Smooth muscle cell (in vitro differentiated cells): ENCODE results near the gene DIS3L2. TPM values are rescaled to one million over a fixed set of nuclear protein-coding genes. Genes with fewer than 3 reads are reported as not detected.

ENCODE experiments used
- DNase-seq: peaks from one replicate; lab custom pipeline; 2025; ENCODE audit not compliant: unreplicated experiment; lab: John Stamatoyannopoulos, UW
- H2AFZ ChIP-seq: fragments of 200-600 bp; sonication (generic); 2 replicates; pipeline ENCODE4 v1.6.0; 2016; ENCODE audit warnings: antibody characterized with exemption, low read depth, mild to moderate bottlenecking
- H3F3A ChIP-seq: fragments of 200-600 bp; sonication (generic); 2 replicates; pipeline ENCODE4 v1.6.0; 2017; ENCODE audit warnings: antibody characterized with exemption, low read depth
- H3K27ac ChIP-seq: fragments of 200-600 bp; sonication (generic); 2 replicates; pipeline ENCODE4 v1.5.1; 2016; ENCODE audit warnings: low read depth, mild to moderate bottlenecking
- H3K27me3 ChIP-seq: fragments of 200-600 bp; sonication (generic); 2 replicates; pipeline ENCODE4 v1.6.1; 2016; ENCODE audit warnings: low read depth, mild to moderate bottlenecking
- H3K36me3 ChIP-seq: fragments of 200-600 bp; sonication (generic); 2 replicates; pipeline ENCODE4 v1.5.1; 2016; ENCODE audit warnings: low read depth
- H3K4me1 ChIP-seq: fragments of 200-600 bp; sonication (generic); 2 replicates; pipeline ENCODE4 v1.5.1; 2016; ENCODE audit warnings: low read depth
- H3K4me2 ChIP-seq: fragments of 200-600 bp; sonication (generic); 2 replicates; pipeline ENCODE4 v1.6.0; 2016; ENCODE audit warnings: mild to moderate bottlenecking
- H3K4me3 ChIP-seq: fragments of 200-600 bp; sonication (generic); 2 replicates; pipeline ENCODE4 v1.5.1; 2016; ENCODE audit warnings: mild to moderate bottlenecking
- H3K79me2 ChIP-seq: fragments of 200-600 bp; sonication (generic); 2 replicates; pipeline ENCODE4 v1.6.0; 2016; ENCODE audit warnings: low read depth, mild to moderate bottlenecking
- H3K9ac ChIP-seq: fragments of 200-600 bp; sonication (generic); 2 replicates; pipeline ENCODE4 v1.6.0; 2016; ENCODE audit warnings: low read depth
- H3K9me3 ChIP-seq: fragments of 200-600 bp; sonication (generic); replicated peaks from 2 replicates; pipeline ENCODE4 v1.5.1; 2016; ENCODE audit warnings: low read depth
- H4K20me1 ChIP-seq: fragments of 200-600 bp; sonication (generic); 2 replicates; pipeline ENCODE4 v1.6.0; 2016; ENCODE audit warnings: low read depth
- CTCF ChIP-seq: fragments of 200-600 bp; sonication (generic); IDR thresholded peaks from 2 replicates; pipeline ENCODE4 v1.5.1; 2017; ENCODE audit warnings: borderline replicate concordance, mild to moderate bottlenecking, antibody characterized with exemption; ENCODE audit not compliant: insufficient read depth, poor library complexity, severe bottlenecking
- WGBS: methylation state at CpG from one replicate; pipeline ENCODE4 v1.1.7; 2016; ENCODE audit warnings: low lambda C conversion rate; 5-methylcytosine and 5-hydroxymethylcytosine counted together
- polyA plus RNA-seq: library from polyadenylated mRNA; unstranded; fragments of >200 nt; fragmentation: Nextera tagmentation; extraction: Ambion mirVana; gene quantifications from 2 replicates; pipeline ENCODE4 v1.2.1, GENCODE V29; 2016
- total RNA-seq: library from RNA; depleted of rRNA; stranded (reverse); fragments of >200 nt; gene quantifications from 2 replicates; pipeline ENCODE4 v1.2.3, GENCODE V29; 2014

The DIS3L2 gene
- total and polyA plus RNA-seq, 2 experiments from 2014 or later = 11.4 to 25.2 TPM

DNA sequence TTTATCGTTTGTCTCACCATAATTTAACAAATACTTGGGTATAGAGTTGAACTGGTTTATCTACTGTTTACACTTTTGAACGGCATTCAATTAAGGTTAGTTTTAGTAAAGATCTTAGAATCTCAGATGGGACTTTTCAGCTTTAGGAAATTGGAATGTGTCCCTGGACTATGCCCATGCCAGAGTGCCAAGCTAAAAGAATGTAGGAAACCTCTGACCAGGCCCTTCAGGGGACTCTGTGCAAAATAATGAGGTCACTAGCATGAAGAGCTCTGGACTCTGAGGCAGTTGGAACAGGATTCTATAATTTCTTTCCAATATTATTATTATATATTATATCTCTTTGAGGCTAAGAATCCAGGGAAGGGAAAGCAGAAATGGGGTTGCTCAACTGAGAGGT lies 13.5 kb downstream of the DIS3L2 start:
- 92% methylated on average over 2 of the region's 2 CpGs for WGBS
- H3K27ac ChIP-seq = no peak overlapping the region
- peaks cover 26% of the 10 kb centered on the region for H3K79me2 ChIP-seq
- H3K9me3 ChIP-seq = no peaks in the 10 kb centered on the region
- no peak overlapping the region for H3K9ac ChIP-seq
- no peak for DNase-seq
- H3K4me1 ChIP-seq = no peaks in the 10 kb centered on the region
- peaks cover 38% of the 10 kb centered on the region for H4K20me1 ChIP-seq
- TF ChIP-seq CTCF = no peak
- no peak overlapping the region for H3K4me2 ChIP-seq
- no peak overlapping the region for H3K4me3 ChIP-seq
- H3K27me3 ChIP-seq = no peaks in the 10 kb centered on the region
- no peaks in the 10 kb centered on the region for H3K36me3 ChIP-seq
- no peak overlapping the region for H2AFZ ChIP-seq
- H3F3A ChIP-seq = no peaks in the 10 kb centered on the region

DNA sequence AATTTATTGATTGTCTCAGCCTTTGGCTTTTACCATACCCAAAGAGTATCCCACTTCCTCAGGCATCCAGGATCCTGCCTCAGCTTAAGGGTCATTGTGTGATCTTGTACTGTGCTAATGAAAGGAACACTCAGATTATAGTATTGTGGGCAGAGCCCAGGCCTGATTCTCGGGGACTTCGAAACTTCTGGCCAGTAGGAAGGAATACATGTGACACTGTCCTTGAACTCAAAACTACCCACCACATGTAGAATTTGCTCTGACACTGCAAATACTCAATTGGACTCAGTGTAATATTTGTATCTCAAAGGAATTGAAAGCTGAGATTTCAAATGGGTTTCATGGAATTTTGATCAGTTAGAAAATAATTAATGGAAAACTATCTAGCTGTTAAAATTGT lies 15.9 kb downstream of the DIS3L2 start:
- 100% methylated on average over 2 of the region's 2 CpGs for WGBS

DNA sequence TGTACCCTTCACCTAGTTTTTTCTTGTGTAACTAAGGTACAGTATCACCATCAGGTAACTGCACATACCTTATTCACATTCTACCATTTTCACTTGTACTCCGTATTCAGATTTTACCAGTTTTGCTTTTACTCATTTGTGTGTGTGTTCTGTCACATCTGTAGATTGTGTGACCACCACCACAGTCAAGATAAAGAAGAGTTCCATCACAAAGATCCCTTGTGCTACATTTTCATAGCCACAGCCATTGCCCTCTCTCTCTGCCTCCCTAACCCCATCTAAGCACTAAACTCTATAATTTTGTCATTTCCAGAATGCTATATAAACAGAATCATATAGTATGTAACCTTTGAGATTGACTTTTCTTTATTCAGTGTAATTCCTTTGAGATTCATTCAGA lies 23.5 kb downstream of the DIS3L2 start:
- H3F3A ChIP-seq = no peaks in the 10 kb centered on the region
- no peak for DNase-seq
- 0% methylated on average over 1 of the region's 1 CpG for WGBS
- H3K27me3 ChIP-seq = no peaks in the 10 kb centered on the region
- H3K27ac ChIP-seq = no peak overlapping the region
- no peaks in the 10 kb centered on the region for H3K4me1 ChIP-seq
- peaks cover 76% of the 10 kb centered on the region for H4K20me1 ChIP-seq
- no peak for TF ChIP-seq CTCF
- H2AFZ ChIP-seq = no peak overlapping the region
- no peak overlapping the region for H3K4me2 ChIP-seq
- no peak overlapping the region for H3K9ac ChIP-seq
- H3K9me3 ChIP-seq = no peaks in the 10 kb centered on the region
- peaks cover 44% of the 10 kb centered on the region for H3K79me2 ChIP-seq
- H3K36me3 ChIP-seq = no peaks in the 10 kb centered on the region
- no peak overlapping the region for H3K4me3 ChIP-seq

More for the DNA sequence above, 15.9 kb downstream of the DIS3L2 start:
- Histone ChIP-seq H3K4me1 (no peaks in the 10 kb centered on the region), H3F3A (no peaks in the 10 kb centered on the region), H3K9ac (no peak overlapping the region), H3K4me2 (no peak overlapping the region), H3K4me3 (no peak overlapping the region), H2AFZ (no peak overlapping the region), H3K27ac (no peak overlapping the region), H4K20me1 (peaks cover 57% of the 10 kb centered on the region), H3K79me2 (peaks cover 27% of the 10 kb centered on the region), H3K36me3 (no peaks in the 10 kb centered on the region), H3K9me3 (no peaks in the 10 kb centered on the region), H3K27me3 (no peaks in the 10 kb centered on the region)
- TF ChIP-seq CTCF = no peak
- no peak for DNase-seq

- no peaks in the 10 kb centered on the region for H3F3A ChIP-seq
- no peak for DNase-seq
- no peak overlapping the region for H2AFZ ChIP-seq
- H3K4me3 ChIP-seq = no peak overlapping the region
- 59% methylated on average over 8 of the region's 8 CpGs for whole genome bisulfite sequencing
- H3K36me3 ChIP-seq = no peaks in the 10 kb centered on the region
- H3K27me3 ChIP-seq = no peaks in the 10 kb centered on the region
- no peak for TF ChIP-seq CTCF
- peaks cover 51% of the 10 kb centered on the region for H3K79me2 ChIP-seq
- H3K9ac ChIP-seq = no peak overlapping the region
- H3K9me3 ChIP-seq = no peaks in the 10 kb centered on the region
- no peak overlapping the region for H3K4me2 ChIP-seq
- peaks cover 76% of the 10 kb centered on the region for H4K20me1 ChIP-seq
- no peak overlapping the region for H3K27ac ChIP-seq
- H3K4me1 ChIP-seq = no peaks in the 10 kb centered on the region
Observed at GRCh38 chr2:231985823-231986261, 24.3 kb downstream of the DIS3L2 start.
